ENCODE data around the gene BTBD2. TPM values are rescaled to one million over a fixed set of nuclear protein-coding genes. Genes with fewer than 3 reads are reported as not detected.

Gene BTBD2
- total RNA-seq, 3 donors from 2014 or later = 52.0 to 67.2 (median 54.4) TPM

- Histone ChIP-seq H3K4me1 (no peaks in the 10 kb centered on the region), H3K4me3 (no peak overlapping the region), H3K27ac (no peak overlapping the region), H3K27me3 (no peaks in the 10 kb centered on the region), H3K36me3 (no peaks in the 10 kb centered on the region), H3K9me3 (peaks cover 0 to 7% of the 10 kb centered on the region in 2 donors)
- intact Hi-C loops (cut with DNase I; ENCODE audit: low total_unique reads) = loop anchor here (10.0 kb wide), 1 partner anchor 129 kb away; no protein-coding TSS in a partner anchor
- no peak for TF ChIP-seq POLR2A (IDR thresholded peaks at IDR 0.05)
- DNase-seq (ENCODE audit: low spot score in 2 of 2) = no peak
These were observed 79.9 kb downstream of the BTBD2 start for GRCh38 chr19:1935484-1936208.

Other genes starting within 250 kb of the BTBD2 start
- 1 to 10 TPM in 2 of 3 donors, under 1 TPM in 1; 0.66 to 1.4 (median 1.0) TPM for gene ATP8B3, start 203.4 kb downstream of the BTBD2 start, total RNA-seq
- 10 to 100 TPM; 10.4 to 25.2 (median 19.7) TPM for gene REXO1, start 167.2 kb downstream of the BTBD2 start, total RNA-seq
- gene KLF16, start 152.1 kb downstream of the BTBD2 start, total RNA-seq = 1 to 10 TPM; 2.9 to 4.6 (median 4.1) TPM
- gene ABHD17A, start 130.2 kb downstream of the BTBD2 start, total RNA-seq = 10 to 100 TPM; 62.4 to 81.3 (median 76.0) TPM
- gene ADAT3, start 110.3 kb downstream of the BTBD2 start, total RNA-seq = 1 to 10 TPM; 1.1 to 5.4 (median 4.9) TPM
- 10 to 100 TPM; 41.4 to 66.6 (median 44.6) TPM for gene SCAMP4, start 110.3 kb downstream of the BTBD2 start, total RNA-seq
- gene CSNK1G2, start 74.5 kb downstream of the BTBD2 start, total RNA-seq = 10 to 100 TPM; 31.5 to 76.7 (median 68.2) TPM
- gene MKNK2, start 35.5 kb upstream of the BTBD2 start, total RNA-seq = 100 to 1,000 TPM in 1 of 3 donors, 10 to 100 TPM in 2; 94.7 to 170 (median 97.0) TPM
- gene MOB3A, start 80.6 kb upstream of the BTBD2 start, total RNA-seq = 10 to 100 TPM; 18.3 to 45.8 (median 29.2) TPM
- 10 to 100 TPM in 1 of 3 donors, 1 to 10 TPM in 2; 3.6 to 12.8 (median 3.7) TPM for gene IZUMO4, start 81.2 kb upstream of the BTBD2 start, total RNA-seq
- gene AP3D1, start 135.9 kb upstream of the BTBD2 start, total RNA-seq = 10 to 100 TPM; 53.6 to 68.5 (median 54.0) TPM
- 10 to 100 TPM in 1 of 3 donors, 1 to 10 TPM in 2; 7.7 to 10.2 (median 8.0) TPM for gene DOT1L, start 148.2 kb upstream of the BTBD2 start, total RNA-seq
- gene PLEKHJ1, start 220.6 kb upstream of the BTBD2 start, total RNA-seq = 10 to 100 TPM; 44.6 to 52.8 (median 47.4) TPM
- 10 to 100 TPM; 32.6 to 38.0 (median 33.3) TPM for gene SF3A2, start 221.1 kb upstream of the BTBD2 start, total RNA-seq
- gene AMH, start 233.6 kb upstream of the BTBD2 start, total RNA-seq = 1 to 10 TPM in 2 of 3 donors, not detected in 1; 2.5 to 3.9 TPM
- gene JSRP1, start 240.7 kb upstream of the BTBD2 start, total RNA-seq = 1 to 10 TPM in 2 of 3 donors, not detected in 1; 1.0 to 2.3 TPM